Endothelial cell of umbilical vein (primary cell): ENCODE measurements around the gene ADAMTS17. TPM values are rescaled to one million over a fixed set of nuclear protein-coding genes. Genes with fewer than 3 reads are reported as not detected.

Experiments used
- BruUV-seq: library from RNA; stranded (reverse); fragments of 400-500 nt; replicated peaks from 2 replicates; lab custom pipeline; 2021; lab: Mats Ljungman, UMichigan
- CTCF ChIA-PET: fragments of 300-600, 350-600 bp; sonication (Branson Sonifier 250); formaldehyde crosslinking; loops from one replicate; lab custom pipeline; 2021; ENCODE audit warnings: antibody characterized with exemption, inconsistent platforms; lab: Charles Lee
- POLR2A ChIA-PET: fragments of 300-600, 350-600 bp; sonication (Branson Sonifier 250); formaldehyde crosslinking; loops from one replicate; lab custom pipeline; 2021; ENCODE audit warnings: antibody characterized with exemption, inconsistent platforms; lab: Charles Lee
- DNase-seq: peaks from one replicate; pipeline ENCODE4 v3.0.0-alpha.2; 2011; ENCODE audit warnings: low read depth, low spot score
- FAIRE-seq: peaks from 2 replicates; lab custom pipeline; 2011; peaks lifted over from hg19 to GRCh38; lab: Jason Lieb, UNC
- H2AFZ ChIP-seq: 2 replicates; pipeline ENCODE4 v1.6.0; 2012; ENCODE audit warnings: low read depth, low read length, control low read depth, inconsistent platforms
- H3K27ac ChIP-seq: 2 replicates; pipeline ENCODE4 v1.5.1; 2011; ENCODE audit warnings: low read depth, mild to moderate bottlenecking, control low read depth, low read length, moderate library complexity; ENCODE audit not compliant: insufficient read depth
- H3K27me3 ChIP-seq, 2 experiments: 2 replicates each; pipeline versions ENCODE4 v1.6.0 to v1.6.1; 2011; ENCODE audit warnings: low read length in 2 of 2, mixed read lengths in 1 of 2; ENCODE audit not compliant: control insufficient read depth in 2 of 2, insufficient read depth in 2 of 2
- H3K36me3 ChIP-seq, 2 experiments: 2 replicates in 1 of 2; 3 replicates in 1 of 2; pipeline ENCODE4 v1.5.1; 2011; ENCODE audit warnings: low read length in 2 of 2, mild to moderate bottlenecking in 1 of 2, moderate library complexity in 1 of 2; ENCODE audit not compliant: control insufficient read depth in 2 of 2, insufficient read depth in 2 of 2; ENCODE audit errors: extremely low read depth in 1 of 2
- H3K4me1 ChIP-seq: 3 replicates; pipeline ENCODE4 v1.5.1; 2011; ENCODE audit warnings: mild to moderate bottlenecking, low read length; ENCODE audit not compliant: control insufficient read depth, insufficient read depth; ENCODE audit errors: extremely low read depth
- H3K4me2 ChIP-seq: 2 replicates; pipeline ENCODE4 v1.6.1; 2011; ENCODE audit warnings: low read length, control low read depth, mixed read lengths; ENCODE audit not compliant: insufficient read depth
- H3K4me3 ChIP-seq, 3 experiments: fragments of 200-600 bp in 1 of 3; sonication (generic), shearing (Covaris generic) in 1 of 3; replicated peaks in 1 of 3; 2 replicates each; pipeline ENCODE4 v1.5.1; 2011 to 2016; ENCODE audit warnings: control low read depth in 3 of 3, low read length in 3 of 3, mild to moderate bottlenecking in 2 of 3, inconsistent platforms in 1 of 3, low read depth in 1 of 3, moderate library complexity in 1 of 3; ENCODE audit not compliant: insufficient read depth in 1 of 3
- H3K79me2 ChIP-seq: 2 replicates; pipeline ENCODE4 v1.6.0; 2012; ENCODE audit warnings: low read length, inconsistent platforms; ENCODE audit not compliant: control insufficient read depth, insufficient read depth
- H3K9ac ChIP-seq: replicated peaks from 2 replicates; pipeline ENCODE3; 2011; ENCODE audit warnings: low read length, control low read depth; ENCODE audit not compliant: insufficient read depth; ENCODE audit errors: extremely low read depth
- H3K9me1 ChIP-seq: replicated peaks from 3 replicates; pipeline ENCODE4 v1.6.0; 2011; ENCODE audit warnings: mild to moderate bottlenecking, low read length; ENCODE audit not compliant: control insufficient read depth, insufficient read depth; ENCODE audit errors: extremely low read depth
- H3K9me3 ChIP-seq: replicated peaks from 2 replicates; pipeline ENCODE4 v1.5.1; 2012; ENCODE audit warnings: low read length, inconsistent platforms; ENCODE audit not compliant: control insufficient read depth, insufficient read depth
- H4K20me1 ChIP-seq: replicated peaks from 2 replicates; pipeline ENCODE3; 2011; ENCODE audit warnings: mild to moderate bottlenecking, low read length; ENCODE audit not compliant: control insufficient read depth, insufficient read depth; ENCODE audit errors: extremely low read depth
- CTCF ChIP-seq, 2 donors: IDR thresholded peaks; 1 replicate in 1 of 2; 2 replicates in 1 of 2; pipeline ENCODE4 v1.5.1; 2011; ENCODE audit warnings: low read length in 2 of 2, mild to moderate bottlenecking in 2 of 2, moderate library complexity in 2 of 2, control low read depth in 1 of 2, inconsistent platforms in 1 of 2, low read depth in 1 of 2; ENCODE audit not compliant: insufficient read depth in 1 of 2; ENCODE audit errors: extremely low read depth in 1 of 2
- EZH2 ChIP-seq: IDR thresholded peaks from 2 replicates; pipeline ENCODE4 v1.6.1; 2012; ENCODE audit warnings: borderline replicate concordance, low read depth, mild to moderate bottlenecking, moderate library complexity, low read length, inconsistent platforms; ENCODE audit not compliant: severe bottlenecking
- FOS ChIP-seq: IDR thresholded peaks from 2 replicates; pipeline ENCODE4 v1.6.1; 2011; ENCODE audit warnings: mild to moderate bottlenecking, low read length, moderate library complexity, borderline replicate concordance; ENCODE audit not compliant: insufficient read depth
- GATA2 ChIP-seq: IDR thresholded peaks from 2 replicates; pipeline ENCODE4 v1.7.0; 2011; ENCODE audit warnings: low read depth, mild to moderate bottlenecking, moderate library complexity, mixed read lengths, low read length; ENCODE audit not compliant: insufficient read length, insufficient read depth
- JUN ChIP-seq: IDR thresholded peaks from 2 replicates; pipeline ENCODE4 v1.6.1; 2011; ENCODE audit warnings: borderline replicate concordance, low read depth; ENCODE audit not compliant: insufficient read length, insufficient read depth
- MAX ChIP-seq: IDR thresholded peaks from 2 replicates; pipeline ENCODE4 v1.6.1; 2011; ENCODE audit not compliant: insufficient read depth, insufficient read length
- MYC ChIP-seq: IDR thresholded peaks from one replicate; pipeline ENCODE4 v1.6.1; 2011; ENCODE audit warnings: mild to moderate bottlenecking, low read depth, low read length
- POLR2A ChIP-seq: IDR thresholded peaks from 2 replicates; pipeline ENCODE4 v1.6.1; 2012; ENCODE audit warnings: low read depth, mild to moderate bottlenecking, control low read depth, low read length
- dilution Hi-C: fragments of 300-500 bp; cut with MboI; formaldehyde crosslinking; loops from one replicate; pipeline ENCODE4 v1.15.0; 2019; ENCODE audit warnings: low sequenced_read_pairs; ENCODE audit not compliant: extremely low pct_ligation_motif_present
- intact Hi-C: fragments of 100-400 bp; cut with micrococcal nuclease; formaldehyde crosslinking; loops from one replicate; pipeline ENCODE4 v1.10.0; 2022
- polyA plus RNA-seq, 4 experiments: library from polyadenylated mRNA; depleted of rRNA in 3 of 4; stranded (reverse) in 3 of 4; unstranded in 1 of 4; fragments of >200 nt; gene quantifications; 2 replicates each; pipeline versions ENCODE4 v1.2.1 to v1.2.3, GENCODE V29; 2011 to 2012; ENCODE audit warnings: missing spikeins in 1 of 4
- total RNA-seq: library from RNA; stranded (reverse); gene quantifications from 2 replicates; pipeline ENCODE4 v1.2.3, GENCODE V29; 2021

The ADAMTS17 gene
- total and polyA plus RNA-seq, 2 donors (not counting 3 experiments of a cell fraction or from before 2014, with no cell fraction given): 0.12 TPM; not detected in 1

- Histone ChIP-seq H3K9ac (no peak overlapping the region), H3K36me3 (no peaks in the 10 kb centered on the region), H3K27me3 (no peaks in the 10 kb centered on the region), H3K4me2 (no peak overlapping the region), H3K9me1 (no peaks in the 10 kb centered on the region), H2AFZ (no peak overlapping the region), H3K4me1 (no peaks in the 10 kb centered on the region), H3K27ac (no peak overlapping the region), H3K79me2 (no peaks in the 10 kb centered on the region), H3K4me3 (no peak overlapping the region), H4K20me1 (no peaks in the 10 kb centered on the region), H3K9me3 (no peaks in the 10 kb centered on the region)
- no TSS peak for BruUV-seq
- no peak for FAIRE-seq
- dilution Hi-C loops: no loop called here
- ChIA-PET POLR2A (no interaction called here), CTCF (no interaction called here)
- TF ChIP-seq POLR2A: no peak
- no peak for TF ChIP-seq MAX
- no peak for TF ChIP-seq FOS
- no peak for TF ChIP-seq JUN
- no peak for TF ChIP-seq CTCF (IDR thresholded peaks at IDR 0.05; ENCODE audit: extremely low read depth in 1 of 2, insufficient read depth in 1 of 2, low read depth in 1 of 2, low read length in 2 of 2)
- TF ChIP-seq EZH2: no peak
- no peak for TF ChIP-seq MYC
- no peak for TF ChIP-seq GATA2
- intact Hi-C loops: no loop called here
- no peak for DNase-seq
Observed at GRCh38 chr15:99970891-99971430, 370.8 kb downstream of the ADAMTS17 start.
